Spleen (tissue), 11 donors: ENCODE measurements around the gene SORBS2. TPM values are rescaled to one million over a fixed set of nuclear protein-coding genes. Genes with fewer than 3 reads are reported as not detected.

ENCODE experiments used
- DNase-seq: peaks from one replicate; pipeline ENCODE4 v3.0.0-alpha.2; 2020
- H3K27ac ChIP-seq, 8 donors: fragments of 200-600 bp; sonication (generic) in 7 of 8; 1 replicate in 4 of 8; 2 replicates in 4 of 8; pipeline versions ENCODE4 v1.5.0 to v1.8.0; 2016 to 2021; ENCODE audit warnings: inconsistent platforms in 4 of 8, mild to moderate bottlenecking in 4 of 8, moderate library complexity in 1 of 8
- H3K27me3 ChIP-seq, 7 donors: fragments of 200-600 bp; sonication (generic) in 6 of 7; replicated peaks in 1 of 7; 1 replicate in 4 of 7; 2 replicates in 3 of 7; pipeline versions ENCODE4 v1.5.0 to v1.8.0; 2016 to 2021; ENCODE audit warnings: inconsistent platforms in 3 of 7, mild to moderate bottlenecking in 1 of 7
- H3K36me3 ChIP-seq, 6 donors: fragments of 200-600 bp; sonication (generic) in 5 of 6; 1 replicate in 4 of 6; 2 replicates in 2 of 6; pipeline versions ENCODE4 v1.5.0 to v1.8.0; 2016 to 2021; ENCODE audit warnings: inconsistent platforms in 2 of 6
- H3K4me1 ChIP-seq, 6 donors: fragments of 200-600 bp; sonication (generic) in 5 of 6; 1 replicate in 3 of 6; 2 replicates in 3 of 6; pipeline versions ENCODE4 v1.5.0 to v1.8.0; 2016 to 2021; ENCODE audit warnings: inconsistent platforms in 3 of 6
- H3K4me3 ChIP-seq, 8 donors: fragments of 200-600 bp; sonication (generic) in 7 of 8; 1 replicate in 4 of 8; 2 replicates in 4 of 8; pipeline versions ENCODE4 v1.5.0 to v1.8.0; 2016 to 2021; ENCODE audit warnings: inconsistent platforms in 4 of 8, mild to moderate bottlenecking in 4 of 8, moderate library complexity in 2 of 8
- H3K9me3 ChIP-seq, 8 donors: fragments of 200-600 bp; sonication (generic) in 7 of 8; 1 replicate in 4 of 8; 2 replicates in 4 of 8; pipeline versions ENCODE4 v1.5.0 to v1.8.0; 2016 to 2021; ENCODE audit warnings: inconsistent platforms in 4 of 8
- CTCF ChIP-seq, 11 experiments: fragments of 200-600 bp in 7 of 11; fragments of 450-650 bp in 4 of 11; sonication (generic) in 4 of 11; IDR thresholded peaks in 8 of 11; conservative IDR thresholded peaks in 3 of 11; 1 replicate in 7 of 11; 2 replicates in 4 of 11; pipeline versions ENCODE4 v1.4.0 to v1.8.0; 2016 to 2021; ENCODE audit warnings: antibody characterized with exemption in 11 of 11, inconsistent platforms in 4 of 11, mild to moderate bottlenecking in 1 of 11
- POLR2A ChIP-seq, 3 donors: fragments of 450-650 bp; IDR thresholded peaks; one replicate each; pipeline ENCODE4 v1.5.1; 2017; ENCODE audit warnings: antibody characterized with exemption in 3 of 3, mild to moderate bottlenecking in 1 of 3
- POLR2AphosphoS5 ChIP-seq, 3 donors: sonication (generic); formaldehyde crosslinking; IDR thresholded peaks; one replicate each; pipeline ENCODE4 v1.5.1; 2017; ENCODE audit warnings: antibody characterized with exemption in 3 of 3
- whole genome bisulfite sequencing, 5 donors: extraction: QIAGEN DNeasy Blood & Tissue Kit in 3 of 5; methylation state at CpG; one replicate each; pipeline versions ENCODE4 v1.1.5 to v1.1.7; 2013 to 2018; 5-methylcytosine and 5-hydroxymethylcytosine counted together
- intact Hi-C: fragments of 100-400 bp; cut with DNase I; formaldehyde crosslinking; loops from one replicate; pipeline ENCODE4 v1.15.0; 2023; ENCODE audit warnings: low total_unique reads
- polyA plus RNA-seq, 3 donors: library from polyadenylated mRNA; stranded (reverse); fragments of 200-250 nt; gene quantifications; one replicate each; pipeline ENCODE4 v1.2.1, GENCODE V29; 2013
- total RNA-seq, 7 donors: library from RNA; depleted of rRNA in 3 of 7; stranded (reverse); fragments of >200 nt in 3 of 7; fragmentation: NEBNext Ultra II Directional in 4 of 7; extraction: Animal tissue kit (Norgen Biotek cat#: 25700) in 4 of 7; gene quantifications; one replicate each; pipeline versions ENCODE4 v1.1.0 to v1.2.1, GENCODE V29; 2016 to 2021
- donor health status: healthy with polysubstance abuse.
- donor health status: DM: no; HTN: no; CAD: no; lungs with moderate emphysema.
- donor health status: DM: no; HTN: no; CAD: no.
- donor health status: Bipolar disorder and iron deficiency.
- donor health status: healthy.
- donor health status: DM: no; HTN: no; CAD: no.
- donor health status: DM: yes; HTN: yes; CAD: no.

The SORBS2 gene
- total and polyA plus RNA-seq, 10 donors, result 5.9 to 128 (median 84.8) TPM

GRCh38 chr4:185835336-185835735 lies 23.3 kb upstream of the SORBS2 start:
- Histone ChIP-seq H3K9me3 (no peaks in the 10 kb centered on the region), H3K27ac (no peak overlapping the region), H3K4me3 (no peak overlapping the region), H3K4me1 (peaks cover 0 to 11% (median 0%) of the 10 kb centered on the region in 6 donors), H3K36me3 (no peaks in the 10 kb centered on the region), H3K27me3 (no peaks in the 10 kb centered on the region)
- TF ChIP-seq POLR2AphosphoS5 (IDR thresholded peaks at IDR 0.05) (no peak), CTCF (IDR thresholded peaks at IDR 0.05 in 8 of 11, conservative IDR thresholded peaks at IDR 0.05 in 3 of 11) (no peak), POLR2A (IDR thresholded peaks at IDR 0.05) (no peak)
- no peak for DNase-seq
- 94 to 97% (median 96%) methylated on average over 4 of the region's 4 CpGs for WGBS, 5 donors
- intact Hi-C loops, result no loop called here

- TF ChIP-seq POLR2AphosphoS5 (IDR thresholded peaks at IDR 0.05), result no peak
- no peak for TF ChIP-seq POLR2A (IDR thresholded peaks at IDR 0.05)
- TF ChIP-seq CTCF (IDR thresholded peaks at IDR 0.05 in 8 of 11, conservative IDR thresholded peaks at IDR 0.05 in 3 of 11), result no peak
- DNase-seq, result no peak
- 88 to 94% (median 91%) methylated on average over 6 of the region's 6 CpGs for WGBS, 5 donors
- no peaks in the 10 kb centered on the region for H3K27me3 ChIP-seq
- no peaks in the 10 kb centered on the region for H3K9me3 ChIP-seq
- no peaks in the 10 kb centered on the region for H3K36me3 ChIP-seq
- no peak overlapping the region for H3K4me3 ChIP-seq
- H3K27ac ChIP-seq, result no peak overlapping the region
- H3K4me1 ChIP-seq, result peaks cover 0 to 11% (median 0%) of the 10 kb centered on the region in 6 donors
- intact Hi-C loops, result no loop called here
Measured at GRCh38 chr4:185834778-185835177, 22.8 kb upstream of the SORBS2 start.

- intact Hi-C loops, result no loop called here
- no peak for TF ChIP-seq POLR2AphosphoS5 (IDR thresholded peaks at IDR 0.05)
- Histone ChIP-seq H3K4me3 (no peak overlapping the region), H3K9me3 (no peaks in the 10 kb centered on the region), H3K27me3 (no peaks in the 10 kb centered on the region), H3K27ac (no peak overlapping the region), H3K4me1 (peaks cover 0 to 11% (median 0%) of the 10 kb centered on the region in 6 donors), H3K36me3 (no peaks in the 10 kb centered on the region)
- DNase-seq, result no peak
- WGBS, 5 donors, result 74 to 87% (median 78%) methylated on average over 4 of the region's 4 CpGs
Measured at GRCh38 chr4:185834088-185834487, 22.1 kb upstream of the SORBS2 start.

GRCh38 chr4:185833055-185833598 lies 21.1 kb upstream of the SORBS2 start:
- H3K4me3 ChIP-seq, result no peak overlapping the region
- TF ChIP-seq POLR2AphosphoS5 (IDR thresholded peaks at IDR 0.05) (no peak), POLR2A (IDR thresholded peaks at IDR 0.05) (no peak), CTCF (IDR thresholded peaks at IDR 0.05 in 8 of 11, conservative IDR thresholded peaks at IDR 0.05 in 3 of 11) (no peak)
- no peak for DNase-seq
- H3K4me1 ChIP-seq, result peaks cover 0 to 11% (median 0%) of the 10 kb centered on the region in 6 donors
- H3K9me3 ChIP-seq, result no peaks in the 10 kb centered on the region
- H3K27me3 ChIP-seq, result no peaks in the 10 kb centered on the region
- H3K27ac ChIP-seq, result no peak overlapping the region
- no peaks in the 10 kb centered on the region for H3K36me3 ChIP-seq
- intact Hi-C loops, result no loop called here
